ENCODE measurements around the gene CCDC157.

GRCh38 chr22:30308518-30309230 lies 48.1 kb upstream of the CCDC157 start:
- TF ChIP-seq CTCF (IDR thresholded peaks at IDR 0.05 in 4 of 5, conservative IDR thresholded peaks at IDR 0.05 in 1 of 5) (no peak), POLR2A (IDR thresholded peaks at IDR 0.05) (no peak)

Data from gastrocnemius medialis (tissue), 4 donors.